ENCODE results near the gene EXD3. TPM values are rescaled to one million over a fixed set of nuclear protein-coding genes. Genes with fewer than 3 reads are reported as not detected.

Gene EXD3
- total and polyA plus RNA-seq, 9 of the 15 experiments (the other 6 are each of a cell fraction or from before 2014, with no cell fraction given), result 0.29 to 12.5 (median 3.9) TPM

- TF ChIP-seq CREB1 (IDR thresholded peaks at IDR 0.05), result no peak
- 0 out of 2 replicates have a peak, but pooled peaks have one; percentile 33 for TF ChIP-seq CREB1 (CRISPR knock-in tag; IDR thresholded peaks at IDR 0.05)
- TF ChIP-seq NR2F6 (CRISPR knock-in tag; IDR thresholded peaks at IDR 0.05), result no peak
- TF ChIP-seq ZFPM2 (CRISPR knock-in tag; IDR thresholded peaks at IDR 0.05), result no peak
- TF ChIP-seq CREM (IDR thresholded peaks at IDR 0.05; ENCODE audit: low read depth), result peak; percentile 61
- no peak for TF ChIP-seq HMBOX1 (IDR thresholded peaks at IDR 0.05)
- TF ChIP-seq REST (IDR thresholded peaks at IDR 0.05; ENCODE audit: borderline replicate concordance), result peak; percentile 70
- no peak for TF ChIP-seq REST (CRISPR knock-in tag; IDR thresholded peaks at IDR 0.05; ENCODE audit: low read depth)
- TF ChIP-seq ZFP30 (CRISPR knock-in tag; IDR thresholded peaks at IDR 0.05; ENCODE audit: borderline replicate concordance), result no peak
- peak in 1 of 2 experiments; percentile 74; a peak in 1 of 4 replicates for TF ChIP-seq SRF (CRISPR knock-in tag; IDR thresholded peaks at IDR 0.05)
- 0 out of 2 replicates have a peak, but pooled peaks have one; percentile 4 for TF ChIP-seq MAFK (IDR thresholded peaks at IDR 0.05; ENCODE audit: low read length)
- TF ChIP-seq MAX (CRISPR knock-in tag; IDR thresholded peaks at IDR 0.05), result 0 out of 2 replicates have a peak, but pooled peaks have one; percentile 5
- TF ChIP-seq PBX2 (CRISPR knock-in tag; IDR thresholded peaks at IDR 0.05; ENCODE audit: low read depth), result no peak
- no peak for TF ChIP-seq PBX2 (tag; conservative IDR thresholded peaks at IDR 0.05; ENCODE audit: low read depth)
- TF ChIP-seq HDGF (IDR thresholded peaks at IDR 0.05), result no peak
Measured at GRCh38 chr9:137319011-137319738, 103.8 kb downstream of the EXD3 start (continued).
